Activated naive CD4-positive, alpha-beta T cell treated with anti-CD3 and anti-CD28 coated beads, Interleukin-2, amount 10 ng/mL, durations not matched to agents 7 days and 5 days (primary cell): Measurements from ENCODE around the gene SULT1C3.

Source experiments
- CTCF ChIA-PET: fragments of 350-600 bp; sonication (Branson Sonifier 250); formaldehyde crosslinking; loops from one replicate; lab custom pipeline; 2021; ENCODE audit warnings: antibody characterized with exemption; lab: Charles Lee
- DNase-seq: peaks from one replicate; pipeline ENCODE4 v3.0.0-alpha.2; 2020
- H3K27ac Mint-ChIP-seq: one replicate; pipeline ENCODE4 v1.8.0; 2021; ENCODE audit warnings: mild to moderate bottlenecking, moderate library complexity, mixed read lengths
- H3K27me3 Mint-ChIP-seq: one replicate; pipeline ENCODE4 v1.8.0; 2021; ENCODE audit warnings: mild to moderate bottlenecking, mixed read lengths
- H3K36me3 Mint-ChIP-seq: one replicate; pipeline ENCODE4 v1.8.0; 2021; ENCODE audit warnings: mixed read lengths
- H3K4me1 Mint-ChIP-seq: one replicate; pipeline ENCODE4 v1.8.0; 2021; ENCODE audit warnings: mixed read lengths
- H3K4me3 Mint-ChIP-seq: one replicate; pipeline ENCODE4 v1.8.0; 2021; ENCODE audit warnings: mild to moderate bottlenecking, moderate library complexity, mixed read lengths
- H3K9me3 Mint-ChIP-seq: one replicate; pipeline ENCODE4 v1.8.0; 2021; ENCODE audit warnings: mixed read lengths

The SULT1C3 gene

GRCh38 chr2:108226564-108226963 is 13.2 kb upstream of the SULT1C3 start:
- CTCF ChIA-PET = no interaction called here
- no peak overlapping the region for H3K27ac Mint-ChIP-seq
- DNase-seq = no peak
- H3K4me3 Mint-ChIP-seq = no peak overlapping the region
- H3K27me3 Mint-ChIP-seq = no peaks in the 10 kb centered on the region
- peaks cover 8% of the 10 kb centered on the region for H3K9me3 Mint-ChIP-seq
- H3K4me1 Mint-ChIP-seq = no peaks in the 10 kb centered on the region
- no peaks in the 10 kb centered on the region for H3K36me3 Mint-ChIP-seq

GRCh38 chr2:108228006-108228405 is 11.8 kb upstream of the SULT1C3 start:
- Mint-ChIP-seq H3K4me3 (no peak overlapping the region), H3K27me3 (no peaks in the 10 kb centered on the region), H3K27ac (no peak overlapping the region), H3K9me3 (peaks cover 7% of the 10 kb centered on the region), H3K4me1 (no peaks in the 10 kb centered on the region), H3K36me3 (no peaks in the 10 kb centered on the region)
- CTCF ChIA-PET = no interaction called here
- no peak for DNase-seq

- no peak for DNase-seq
- H3K27me3 Mint-ChIP-seq = no peaks in the 10 kb centered on the region
- no peaks in the 10 kb centered on the region for H3K36me3 Mint-ChIP-seq
- CTCF ChIA-PET = no interaction called here
- peaks cover 5% of the 10 kb centered on the region for H3K9me3 Mint-ChIP-seq
- H3K27ac Mint-ChIP-seq = no peak overlapping the region
- H3K4me3 Mint-ChIP-seq = no peak overlapping the region
- H3K4me1 Mint-ChIP-seq = no peaks in the 10 kb centered on the region
Observed at GRCh38 chr2:108228537-108228936, 11.2 kb upstream of the SULT1C3 start.

- no peaks in the 10 kb centered on the region for H3K4me1 Mint-ChIP-seq
- CTCF ChIA-PET = no interaction called here
Observed at GRCh38 chr2:108229875-108230274, 9.9 kb upstream of the SULT1C3 start.

GRCh38 chr2:108235577-108235976 is 4.2 kb upstream of the SULT1C3 start:
- CTCF ChIA-PET = no interaction called here
- no peaks in the 10 kb centered on the region for H3K4me1 Mint-ChIP-seq
- H3K27ac Mint-ChIP-seq = no peak overlapping the region
- H3K9me3 Mint-ChIP-seq = peaks cover 7% of the 10 kb centered on the region
- H3K36me3 Mint-ChIP-seq = no peaks in the 10 kb centered on the region
- no peak overlapping the region for H3K4me3 Mint-ChIP-seq
- H3K27me3 Mint-ChIP-seq = no peaks in the 10 kb centered on the region
- no peak for DNase-seq

More at GRCh38 chr2:108229875-108230274, 9.9 kb upstream of the SULT1C3 start:
- H3K27ac Mint-ChIP-seq = no peak overlapping the region
- no peaks in the 10 kb centered on the region for H3K27me3 Mint-ChIP-seq
- no peak overlapping the region for H3K4me3 Mint-ChIP-seq
- H3K9me3 Mint-ChIP-seq = no peaks in the 10 kb centered on the region
- no peaks in the 10 kb centered on the region for H3K36me3 Mint-ChIP-seq
- DNase-seq = no peak

- Mint-ChIP-seq H3K9me3 (peaks cover 7% of the 10 kb centered on the region), H3K36me3 (no peaks in the 10 kb centered on the region), H3K27me3 (no peaks in the 10 kb centered on the region), H3K4me1 (no peaks in the 10 kb centered on the region), H3K4me3 (no peak overlapping the region), H3K27ac (no peak overlapping the region)
- no peak for DNase-seq
- CTCF ChIA-PET = no interaction called here
Observed at GRCh38 chr2:108236676-108237335, 3.0 kb upstream of the SULT1C3 start.

- H3K27ac Mint-ChIP-seq = no peak overlapping the region
- CTCF ChIA-PET = interaction anchor here (0.6 kb wide), 1 partner anchor 139 kb away, joined by 3 read pairs; no protein-coding TSS in a partner anchor
- peaks cover 7% of the 10 kb centered on the region for H3K9me3 Mint-ChIP-seq
- DNase-seq = no peak
- H3K4me1 Mint-ChIP-seq = no peaks in the 10 kb centered on the region
- H3K36me3 Mint-ChIP-seq = no peaks in the 10 kb centered on the region
- no peak overlapping the region for H3K4me3 Mint-ChIP-seq
- H3K27me3 Mint-ChIP-seq = no peaks in the 10 kb centered on the region
Observed at GRCh38 chr2:108240966-108241365, 1.2 kb downstream of the SULT1C3 start.

- Mint-ChIP-seq H3K36me3 (no peaks in the 10 kb centered on the region), H3K4me3 (no peak overlapping the region), H3K27me3 (no peaks in the 10 kb centered on the region), H3K27ac (no peak overlapping the region), H3K4me1 (no peaks in the 10 kb centered on the region), H3K9me3 (no peaks in the 10 kb centered on the region)
- no peak for DNase-seq
- CTCF ChIA-PET = no interaction called here
Observed at GRCh38 chr2:108243566-108243965, 3.8 kb downstream of the SULT1C3 start.

- Mint-ChIP-seq H3K4me3 (no peak overlapping the region), H3K27ac (no peak overlapping the region), H3K4me1 (no peaks in the 10 kb centered on the region), H3K36me3 (no peaks in the 10 kb centered on the region), H3K9me3 (no peaks in the 10 kb centered on the region), H3K27me3 (no peaks in the 10 kb centered on the region)
- no peak for DNase-seq
- CTCF ChIA-PET = no interaction called here
Observed at GRCh38 chr2:108244667-108245414, 5.1 kb downstream of the SULT1C3 start.

GRCh38 chr2:108253106-108253505 is 13.3 kb downstream of the SULT1C3 start:
- H3K27me3 Mint-ChIP-seq = no peaks in the 10 kb centered on the region
- no peaks in the 10 kb centered on the region for H3K9me3 Mint-ChIP-seq
- DNase-seq = no peak
- H3K36me3 Mint-ChIP-seq = no peaks in the 10 kb centered on the region
- no peak overlapping the region for H3K4me3 Mint-ChIP-seq
- CTCF ChIA-PET = no interaction called here
- H3K27ac Mint-ChIP-seq = no peak overlapping the region
- H3K4me1 Mint-ChIP-seq = no peaks in the 10 kb centered on the region

GRCh38 chr2:108257757-108258331 is 18.1 kb downstream of the SULT1C3 start:
- no peaks in the 10 kb centered on the region for H3K4me1 Mint-ChIP-seq

GRCh38 chr2:108260773-108261172 is 21.0 kb downstream of the SULT1C3 start:
- no peak overlapping the region for H3K4me3 Mint-ChIP-seq
- H3K4me1 Mint-ChIP-seq = no peaks in the 10 kb centered on the region
- no peaks in the 10 kb centered on the region for H3K9me3 Mint-ChIP-seq
- H3K27me3 Mint-ChIP-seq = peaks cover 4% of the 10 kb centered on the region
- CTCF ChIA-PET = no interaction called here
- H3K27ac Mint-ChIP-seq = no peak overlapping the region
- no peak for DNase-seq
- H3K36me3 Mint-ChIP-seq = no peaks in the 10 kb centered on the region

More at GRCh38 chr2:108257757-108258331, 18.1 kb downstream of the SULT1C3 start:
- H3K27me3 Mint-ChIP-seq = no peaks in the 10 kb centered on the region
- no peak overlapping the region for H3K27ac Mint-ChIP-seq
- CTCF ChIA-PET = no interaction called here
- no peak overlapping the region for H3K4me3 Mint-ChIP-seq
- no peaks in the 10 kb centered on the region for H3K9me3 Mint-ChIP-seq
- no peak for DNase-seq
- H3K36me3 Mint-ChIP-seq = no peaks in the 10 kb centered on the region

- CTCF ChIA-PET = no interaction called here
- Mint-ChIP-seq H3K9me3 (no peaks in the 10 kb centered on the region), H3K4me3 (no peak overlapping the region), H3K27me3 (peaks cover 4% of the 10 kb centered on the region), H3K27ac (no peak overlapping the region), H3K36me3 (no peaks in the 10 kb centered on the region), H3K4me1 (no peaks in the 10 kb centered on the region)
- no peak for DNase-seq
Observed at GRCh38 chr2:108262036-108262435, 22.3 kb downstream of the SULT1C3 start.

- CTCF ChIA-PET = no interaction called here
- H3K4me3 Mint-ChIP-seq = no peak overlapping the region
- H3K36me3 Mint-ChIP-seq = no peaks in the 10 kb centered on the region
- H3K9me3 Mint-ChIP-seq = no peaks in the 10 kb centered on the region
- no peak overlapping the region for H3K27ac Mint-ChIP-seq
- no peaks in the 10 kb centered on the region for H3K4me1 Mint-ChIP-seq
- peaks cover 4% of the 10 kb centered on the region for H3K27me3 Mint-ChIP-seq
- no peak for DNase-seq
Observed at GRCh38 chr2:108263401-108263800, 23.6 kb downstream of the SULT1C3 start.

- Mint-ChIP-seq H3K27ac (no peak overlapping the region), H3K9me3 (no peaks in the 10 kb centered on the region), H3K4me1 (no peaks in the 10 kb centered on the region), H3K36me3 (no peaks in the 10 kb centered on the region), H3K4me3 (no peak overlapping the region), H3K27me3 (peaks cover 6% of the 10 kb centered on the region)
- DNase-seq = no peak
- CTCF ChIA-PET = no interaction called here
Observed at GRCh38 chr2:108266218-108266617, 26.4 kb downstream of the SULT1C3 start.
